SK-MEL-5 (cell line): ENCODE measurements around the gene ZNF701. TPM values are rescaled to one million over a fixed set of nuclear protein-coding genes. Genes with fewer than 3 reads are reported as not detected.
"Not testable (repeated sequence)": the region's sequence is repeated elsewhere in the genome, so short reads cannot be mapped to it uniquely, and the experiment has no call there.

Experiments
- DNase-seq: peaks from one replicate; pipeline ENCODE4 v3.0.0-alpha.2; 2016; ENCODE audit warnings: low read depth, low spot score
- in situ Hi-C: cut with HindIII; loops from 2 replicates; pipeline ENCODE4 v1.10.0; 2016; ENCODE audit warnings: low sequenced_read_pairs, high pct_unique_total_duplicates, low pct_unique_long_range_greater_than_20kb
- polyA plus RNA-seq, 2 experiments: library from polyadenylated mRNA; depleted of rRNA; stranded (reverse); fragments of >200 nt; gene quantifications; 2 replicates each; pipeline ENCODE4 v1.2.3, GENCODE V29; 2015
- total RNA-seq: library from RNA; depleted of rRNA; stranded (reverse); fragments of >200 nt; shearing (Covaris generic); gene quantifications from 2 replicates; pipeline ENCODE4 v1.2.3, GENCODE V29; 2014; rRNA removed

The ZNF701 gene
- total RNA-seq = 13.2 and 13.3 TPM in 2 replicates
- polyA plus RNA-seq (2015; cell fraction: cytosol; rRNA removed) = 4.9 and 6.0 TPM in 2 replicates
- polyA plus RNA-seq (2015; cell fraction: nucleus; rRNA removed) = 13.0 and 16.8 TPM in 2 replicates

DNA sequence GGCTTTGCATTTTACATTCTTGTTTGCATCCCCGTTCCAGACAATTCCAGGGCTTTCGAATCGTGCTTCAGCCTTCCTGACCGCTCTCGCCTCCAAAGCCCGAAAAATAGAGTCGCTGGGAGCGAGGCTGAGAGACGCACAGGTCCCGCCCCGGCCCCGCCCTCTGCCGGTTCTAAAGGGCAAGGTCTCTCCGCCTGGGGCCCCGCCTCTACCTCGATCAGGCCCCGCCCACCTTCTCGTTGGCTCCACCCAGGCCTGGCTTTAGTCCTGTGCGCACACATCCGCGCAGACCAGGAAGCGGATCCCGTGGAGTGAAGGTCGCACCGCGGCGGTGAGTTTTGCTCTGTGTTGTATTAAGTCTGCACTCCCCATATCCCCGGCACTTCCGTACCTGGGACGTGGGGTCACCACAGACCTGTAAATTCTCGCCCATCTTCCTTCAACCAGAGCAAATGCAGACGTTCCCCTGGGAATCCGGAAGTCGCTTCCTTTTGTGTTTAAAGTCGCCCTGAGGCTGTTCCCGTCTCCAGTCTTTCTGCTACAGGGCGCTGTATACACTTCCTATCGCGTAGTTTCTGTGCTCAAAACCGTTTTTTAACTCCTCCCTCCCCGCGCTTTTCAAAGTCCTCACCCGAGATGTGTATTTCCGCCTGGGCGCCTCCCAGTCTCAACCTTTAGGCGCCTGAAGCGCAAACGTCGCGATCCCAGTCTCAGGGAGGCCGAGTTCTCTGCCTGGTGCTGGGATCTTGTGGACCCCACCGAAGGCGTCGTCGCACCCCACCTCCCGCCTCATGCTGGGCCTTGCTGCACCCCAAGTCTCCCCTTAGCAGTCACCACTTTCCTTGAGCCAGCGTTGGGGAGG is at the start of gene ZNF701:
Gene ZNF701, plus strand, starts transcription at position 288 of the 862 bp plus-strand sequence. CDS start 3,861 bp downstream, outside the sequence.
- in situ Hi-C loops = no loop called here
- DNase-seq = peak; percentile 85

DNA sequence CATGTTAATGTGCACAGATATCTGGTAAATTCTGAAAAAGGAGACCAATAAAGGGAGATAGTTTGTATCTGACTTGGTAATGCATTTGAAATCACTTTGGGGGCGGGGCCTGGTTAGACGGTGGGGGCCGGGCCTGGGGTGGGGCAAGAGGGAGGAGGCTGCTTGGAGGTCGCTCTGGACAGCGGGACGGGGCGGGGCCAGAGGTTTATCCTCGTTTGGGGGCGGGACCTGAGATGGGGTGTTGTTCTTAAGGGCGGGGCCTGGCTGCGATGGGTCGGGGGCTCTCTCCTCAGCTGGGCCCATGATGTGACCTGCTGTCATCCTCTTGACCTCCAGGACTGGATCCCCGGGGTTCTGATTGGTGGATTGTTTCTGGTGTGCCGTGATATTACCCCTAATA is 47.5 kb upstream of the ZNF701 start:
- no peak for DNase-seq
- in situ Hi-C loops = no loop called here

DNA sequence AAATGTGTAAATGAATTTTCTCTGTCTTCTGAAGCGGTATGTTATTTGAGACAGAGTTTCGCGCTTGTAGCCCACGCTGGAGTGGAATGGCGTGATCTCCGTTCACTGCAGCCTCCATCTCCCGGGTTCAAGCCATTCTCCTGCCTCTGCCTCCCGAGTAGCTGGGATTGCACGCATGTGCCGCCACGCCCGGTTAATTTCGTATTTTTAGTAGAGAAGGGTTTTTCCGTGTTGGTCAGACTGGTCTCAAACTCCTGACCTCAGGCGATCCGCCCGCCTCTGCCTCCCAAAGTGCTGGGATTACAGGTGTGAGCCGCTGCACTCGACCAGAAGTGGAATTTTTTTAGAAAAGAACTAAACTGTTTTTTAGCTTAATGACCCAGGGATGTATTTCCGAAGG is 46.0 kb upstream of the ZNF701 start:
- DNase-seq = no peak
- in situ Hi-C loops = no loop called here

DNA sequence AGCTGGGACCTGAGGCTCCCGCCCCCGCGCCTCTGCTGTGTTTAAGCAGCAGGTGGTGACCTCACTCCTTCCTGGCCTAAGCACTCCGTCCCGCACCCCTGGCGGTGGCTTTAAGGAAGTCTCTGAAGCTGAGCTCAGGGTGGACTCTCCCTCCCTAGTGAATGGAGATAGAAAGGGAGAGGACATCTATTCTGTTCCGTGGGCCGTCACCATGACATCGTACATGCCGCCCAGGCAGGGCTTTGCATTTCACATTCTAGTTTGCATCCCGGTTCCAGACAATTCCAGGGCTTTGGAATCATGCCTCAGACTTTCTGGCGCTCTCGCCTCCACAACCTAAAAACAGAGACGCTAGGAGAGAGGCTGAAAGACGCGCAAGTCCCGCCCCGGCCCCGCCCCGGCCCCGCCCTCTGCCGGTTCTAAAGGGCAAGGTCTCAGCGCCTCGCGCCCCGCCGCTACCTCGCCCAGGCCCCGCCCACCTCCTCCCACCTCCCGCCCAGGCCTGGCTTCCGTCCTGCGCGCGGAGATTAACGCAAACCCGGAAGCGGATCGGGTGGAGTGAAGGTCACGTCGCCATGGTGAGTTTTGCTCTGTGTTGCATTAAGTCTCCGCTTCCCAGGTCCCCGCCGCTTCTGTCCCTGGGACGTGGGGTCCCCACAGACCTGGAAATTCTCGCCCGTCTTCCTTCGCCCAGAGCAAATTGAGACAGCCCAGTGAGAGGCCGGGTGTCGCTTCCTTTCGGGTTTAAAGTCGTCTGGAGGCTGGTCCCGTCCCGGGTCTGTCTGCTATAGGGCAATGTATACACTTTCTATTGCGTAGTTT is 42.7 kb upstream of the ZNF701 start, which contains the start of gene ZNF808:
Gene ZNF808, plus strand, starts transcription at position 535 of the 822 bp plus-strand sequence. CDS start 15,617 bp downstream, outside the sequence.
- in situ Hi-C loops = no loop called here
- DNase-seq = peak; percentile 87

DNA sequence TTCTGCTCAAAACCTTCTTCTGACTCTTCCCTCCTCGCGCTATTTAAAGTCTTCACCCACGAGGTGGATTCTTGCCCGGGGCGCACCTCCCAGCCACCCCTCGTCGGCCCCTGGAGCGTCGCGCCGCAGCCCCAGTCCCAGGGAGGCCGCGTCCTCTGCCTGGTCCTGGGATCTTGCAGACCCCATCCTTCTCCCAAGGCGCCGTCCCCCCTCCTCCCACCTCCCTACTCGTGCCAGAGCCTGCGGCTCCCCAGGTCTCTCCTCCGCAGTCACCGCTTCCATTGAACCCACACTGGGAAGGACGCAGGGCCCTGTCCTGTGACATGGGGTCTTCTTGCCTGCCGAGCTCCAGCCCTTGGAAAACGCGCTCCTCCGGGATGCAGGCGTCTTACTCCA is 42.1 kb upstream of the ZNF701 start:
- no peak for DNase-seq
- in situ Hi-C loops = no loop called here

DNA sequence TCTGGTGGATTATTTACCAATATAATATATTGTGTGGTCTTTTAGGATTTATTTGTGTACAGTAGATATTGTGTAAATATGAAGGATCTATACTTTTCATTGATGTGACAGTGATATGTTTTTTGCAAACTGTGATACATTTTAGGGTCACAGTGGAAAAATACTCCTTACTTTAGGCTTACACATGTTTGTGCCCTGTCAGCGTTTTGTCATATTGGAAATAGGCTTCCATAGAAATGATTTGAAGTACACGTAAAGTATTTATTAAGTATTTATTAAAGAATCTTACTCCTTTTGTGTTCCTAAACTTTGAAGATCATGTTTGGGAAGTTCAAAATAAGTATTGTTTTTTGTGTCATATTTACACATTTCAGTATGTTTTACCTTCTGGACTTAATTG is 37.6 kb upstream of the ZNF701 start:
- DNase-seq = no peak
- in situ Hi-C loops = no loop called here

DNA sequence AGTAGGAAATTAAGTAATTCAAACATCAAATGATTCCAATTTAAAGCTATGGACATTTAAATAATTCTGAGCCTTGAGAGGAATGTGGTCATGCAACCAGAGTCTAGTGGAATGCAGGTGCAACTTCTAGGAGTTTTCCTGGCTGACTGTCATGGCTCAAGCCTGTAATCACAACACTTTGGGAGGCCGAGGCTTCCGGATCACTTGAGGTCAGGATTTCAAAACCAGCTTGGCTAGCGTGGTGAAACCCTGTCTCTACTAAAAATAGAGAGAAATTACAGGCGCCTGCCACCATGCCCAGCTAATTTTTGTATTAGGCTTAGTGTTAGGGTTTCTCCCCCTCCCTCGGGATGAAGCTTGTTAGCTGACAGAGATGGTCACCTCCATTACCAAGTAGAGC is 36.2 kb upstream of the ZNF701 start:
- no peak for DNase-seq
- in situ Hi-C loops = no loop called here

DNA sequence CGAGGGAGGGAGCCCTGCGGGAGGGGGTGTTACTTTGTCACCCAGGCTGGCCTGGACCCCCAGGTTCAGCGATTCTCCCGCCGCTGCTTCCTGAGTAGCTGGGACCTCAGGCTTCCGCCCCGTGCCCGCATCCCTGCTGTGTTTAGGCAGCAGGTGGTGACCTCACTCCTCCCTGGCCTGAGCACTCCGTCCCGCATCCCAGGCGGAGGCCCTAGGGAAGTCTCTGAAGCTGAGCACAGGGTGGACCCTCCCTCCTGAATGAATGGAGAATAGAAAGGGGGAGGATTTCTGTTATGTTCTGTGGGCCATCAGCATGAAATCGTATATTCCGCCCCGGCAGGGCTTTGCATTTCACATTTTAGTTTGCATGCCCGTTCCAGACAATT is 34.7 kb upstream of the ZNF701 start:
- DNase-seq, in situ Hi-C loops: not testable (repeated sequence)

DNA sequence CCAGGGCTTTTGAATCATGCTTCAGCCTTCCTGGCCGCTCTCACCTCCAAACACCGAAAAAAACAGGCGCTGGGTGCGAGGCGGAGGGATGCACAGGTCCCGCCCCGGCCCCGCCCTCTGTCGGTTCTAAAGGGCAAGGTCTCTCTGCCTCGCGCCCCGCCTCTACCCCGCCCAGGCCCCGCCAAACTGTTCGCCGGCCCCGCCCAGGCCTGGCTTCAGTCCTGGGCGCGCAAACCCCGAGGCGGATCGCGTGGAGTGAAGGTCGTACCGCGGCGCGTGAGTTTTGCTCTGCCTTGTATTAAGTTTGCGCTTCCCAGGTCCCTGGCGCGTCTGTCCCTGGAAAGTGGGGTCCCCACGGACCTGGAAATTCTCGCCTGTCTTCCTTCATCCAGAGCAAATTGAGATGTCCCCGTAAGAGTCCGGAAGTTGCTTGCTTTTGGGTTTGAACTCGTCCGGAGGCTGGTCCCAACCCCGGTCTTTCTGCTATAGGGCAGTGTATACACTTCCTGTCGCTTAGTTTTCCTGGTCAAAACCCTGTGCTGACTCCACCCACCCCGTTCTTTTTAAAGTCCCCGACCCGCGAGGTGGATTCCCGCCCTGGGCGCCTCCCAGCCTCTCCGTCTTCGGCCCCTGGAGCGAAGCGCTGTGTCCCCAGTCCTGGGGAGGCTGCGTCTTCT is 34.2 kb upstream of the ZNF701 start:
- in situ Hi-C loops = no loop called here
- no peak for DNase-seq

DNA sequence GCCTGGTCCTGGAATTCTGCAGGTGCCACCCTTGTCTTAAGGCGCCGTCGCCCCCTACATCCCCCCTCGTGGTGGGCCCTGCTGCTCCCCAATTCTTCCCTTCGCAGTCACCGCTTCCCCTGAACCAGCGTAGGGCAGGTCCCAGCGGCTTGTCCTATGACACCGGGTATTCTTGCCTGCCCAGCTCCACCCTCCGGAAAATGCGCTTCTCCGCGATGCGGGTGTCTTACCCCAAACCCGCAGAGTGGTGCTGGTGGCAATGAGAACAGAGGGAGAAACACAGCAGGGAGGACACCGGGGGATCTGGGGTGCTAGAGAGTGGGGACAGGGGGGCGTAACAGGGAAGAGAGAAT is 33.7 kb upstream of the ZNF701 start:
- no peak for DNase-seq
- in situ Hi-C loops = no loop called here

DNA sequence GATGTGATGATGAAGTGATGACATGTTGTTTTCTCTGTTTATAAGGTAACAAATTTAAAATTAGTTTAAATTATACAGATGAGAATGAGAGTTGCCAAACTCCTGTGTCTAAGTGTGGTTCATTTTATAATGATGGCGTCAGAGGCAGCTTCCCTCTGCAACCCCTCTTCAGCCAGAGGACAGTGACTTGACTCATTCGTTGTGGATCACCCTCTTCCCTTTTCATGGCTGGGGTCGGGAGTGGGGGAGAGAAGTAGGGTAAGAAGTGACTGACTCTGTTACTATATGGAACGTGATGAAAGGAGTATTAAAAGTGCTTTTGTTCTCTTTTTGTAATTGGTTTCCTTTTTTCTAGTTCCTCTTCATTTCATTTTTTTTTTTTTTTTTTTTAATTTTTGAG is 31.3 kb upstream of the ZNF701 start:
- DNase-seq, in situ Hi-C loops: not testable (repeated sequence)

DNA sequence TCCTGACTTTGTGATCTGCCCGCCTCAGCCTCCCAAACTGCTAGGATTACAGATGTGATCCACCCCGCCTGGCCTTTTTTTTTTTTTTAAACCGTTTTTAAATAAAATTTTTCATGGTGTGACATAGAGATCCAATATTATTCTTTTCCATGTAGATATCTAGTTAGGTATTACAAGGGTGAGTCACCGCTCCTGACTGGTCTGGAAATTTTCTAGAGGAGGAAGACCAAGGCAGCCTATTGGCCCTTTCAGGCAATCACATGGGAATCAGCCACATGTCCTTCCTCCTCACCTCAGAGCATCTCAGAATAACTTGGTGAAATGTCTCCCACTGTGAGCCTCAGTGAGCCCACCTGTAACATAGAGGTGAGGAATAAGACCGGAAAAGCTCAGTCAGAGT is 28.9 kb upstream of the ZNF701 start:
- DNase-seq, in situ Hi-C loops: not testable (repeated sequence)

DNA sequence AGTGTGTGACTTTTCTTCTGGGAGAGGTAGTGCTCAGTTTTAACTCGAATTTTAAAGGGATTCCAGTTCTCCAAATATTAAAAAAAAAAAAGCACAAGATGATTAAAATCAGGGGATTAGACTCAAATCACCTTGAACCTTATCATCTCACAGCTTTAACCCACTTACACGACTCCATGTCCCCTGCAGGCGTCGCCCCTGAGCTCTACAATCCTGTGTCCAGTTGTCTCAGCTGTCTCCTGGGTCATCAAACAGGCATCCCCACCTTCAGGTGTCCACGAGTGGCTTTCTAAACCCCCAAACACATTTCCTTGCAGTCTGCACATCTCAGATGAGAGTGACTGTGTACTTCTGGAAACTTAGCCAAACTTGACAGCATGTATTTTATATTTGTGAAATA is 28.5 kb upstream of the ZNF701 start:
- DNase-seq = no peak
- in situ Hi-C loops = no loop called here

DNA sequence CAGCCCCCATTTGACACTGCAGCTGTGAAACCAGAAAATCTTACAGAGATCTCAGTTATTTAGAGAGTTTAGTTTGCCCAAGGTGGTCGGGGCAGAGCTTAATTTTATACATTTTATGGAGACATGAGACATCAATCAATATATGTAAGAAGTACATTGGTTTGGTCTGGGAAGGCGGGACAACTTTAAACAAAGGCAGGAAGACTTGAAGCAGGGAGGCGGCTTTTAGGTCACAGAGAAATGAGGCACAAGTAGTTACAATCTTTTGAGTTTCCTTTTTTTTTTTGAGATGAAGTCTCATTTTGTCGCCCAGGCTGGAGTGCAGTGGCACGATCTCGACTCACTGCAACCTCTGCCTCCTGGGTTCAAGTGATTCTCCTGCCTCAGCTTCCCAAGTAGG is 27.5 kb upstream of the ZNF701 start:
- DNase-seq, in situ Hi-C loops: not testable (repeated sequence)

DNA sequence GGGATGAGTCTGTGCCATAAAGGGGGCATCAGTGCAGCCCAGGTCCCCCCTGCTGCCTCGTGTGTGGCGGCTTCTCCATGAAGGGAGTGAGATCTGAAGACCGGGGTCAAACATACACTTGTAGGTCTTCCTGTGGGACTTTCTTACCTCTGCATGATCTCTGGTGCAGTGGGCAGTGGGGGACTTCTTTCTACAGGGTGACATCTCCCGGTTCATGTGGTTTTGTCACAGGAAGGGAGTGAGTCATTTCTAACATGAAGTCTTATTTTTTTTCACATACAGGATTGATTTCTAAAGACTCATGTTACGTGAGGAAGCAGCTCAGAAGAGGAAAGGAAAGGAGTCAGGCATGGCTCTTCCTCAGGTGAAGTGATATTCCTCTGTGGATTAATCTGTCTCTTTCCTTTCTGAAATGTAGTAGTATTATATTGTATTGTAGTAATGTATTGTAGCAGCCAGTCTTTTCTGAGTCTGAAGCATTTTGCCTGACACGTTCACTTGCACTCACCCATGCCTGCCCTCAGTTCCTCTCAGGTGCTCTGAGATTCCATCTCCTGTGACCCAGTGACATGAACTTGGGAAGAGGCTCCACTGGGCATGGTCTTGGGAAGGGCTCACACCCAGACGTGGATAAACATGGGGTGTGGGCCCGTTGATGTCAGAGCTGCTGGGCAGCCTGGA is 27.0 kb upstream of the ZNF701 start:
- DNase-seq = no peak
- in situ Hi-C loops = no loop called here

DNA sequence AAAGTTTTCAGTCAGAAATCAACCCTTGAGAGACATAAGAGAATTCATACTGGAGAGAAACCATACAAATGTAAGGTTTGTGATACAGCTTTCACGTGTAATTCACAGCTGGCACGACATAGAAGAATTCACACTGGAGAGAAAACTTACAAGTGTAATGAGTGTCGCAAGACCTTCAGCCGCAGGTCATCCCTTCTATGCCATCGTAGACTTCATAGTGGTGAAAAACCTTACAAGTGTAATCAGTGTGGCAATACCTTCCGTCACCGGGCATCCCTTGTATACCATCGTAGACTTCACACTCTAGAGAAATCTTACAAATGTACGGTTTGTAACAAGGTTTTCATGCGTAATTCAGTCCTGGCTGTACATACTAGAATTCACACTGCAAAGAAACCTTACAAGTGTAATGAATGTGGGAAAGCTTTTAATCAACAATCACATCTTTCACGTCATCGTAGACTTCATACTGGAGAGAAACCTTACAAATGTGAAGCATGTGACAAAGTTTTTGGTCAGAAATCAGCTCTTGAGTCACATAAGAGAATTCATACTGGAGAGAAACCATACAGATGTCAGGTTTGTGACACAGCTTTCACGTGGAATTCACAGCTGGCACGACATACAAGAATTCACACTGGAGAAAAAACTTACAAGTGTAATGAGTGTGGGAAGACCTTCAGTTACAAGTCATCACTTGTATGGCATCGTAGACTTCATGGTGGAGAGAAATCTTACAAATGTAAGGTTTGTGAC is 15.7 kb upstream of the ZNF701 start:
- in situ Hi-C loops = no loop called here
- no peak for DNase-seq
